Activated CD8-positive, alpha-beta memory T cell treated with anti-CD3 and anti-CD28 coated beads for 48 hours (primary cell): ENCODE data around the gene PIK3R5.
A peak's percentile ranks its signal among the peaks of the same experiment; 100 is the strongest.

Experiments
- DNase-seq, 3 experiments: peaks; one replicate each; pipeline ENCODE4 v3.0.0-alpha.2; 2020; ENCODE audit warnings: low read depth in 2 of 3, low spot score in 2 of 3

PIK3R5 gene

DNA sequence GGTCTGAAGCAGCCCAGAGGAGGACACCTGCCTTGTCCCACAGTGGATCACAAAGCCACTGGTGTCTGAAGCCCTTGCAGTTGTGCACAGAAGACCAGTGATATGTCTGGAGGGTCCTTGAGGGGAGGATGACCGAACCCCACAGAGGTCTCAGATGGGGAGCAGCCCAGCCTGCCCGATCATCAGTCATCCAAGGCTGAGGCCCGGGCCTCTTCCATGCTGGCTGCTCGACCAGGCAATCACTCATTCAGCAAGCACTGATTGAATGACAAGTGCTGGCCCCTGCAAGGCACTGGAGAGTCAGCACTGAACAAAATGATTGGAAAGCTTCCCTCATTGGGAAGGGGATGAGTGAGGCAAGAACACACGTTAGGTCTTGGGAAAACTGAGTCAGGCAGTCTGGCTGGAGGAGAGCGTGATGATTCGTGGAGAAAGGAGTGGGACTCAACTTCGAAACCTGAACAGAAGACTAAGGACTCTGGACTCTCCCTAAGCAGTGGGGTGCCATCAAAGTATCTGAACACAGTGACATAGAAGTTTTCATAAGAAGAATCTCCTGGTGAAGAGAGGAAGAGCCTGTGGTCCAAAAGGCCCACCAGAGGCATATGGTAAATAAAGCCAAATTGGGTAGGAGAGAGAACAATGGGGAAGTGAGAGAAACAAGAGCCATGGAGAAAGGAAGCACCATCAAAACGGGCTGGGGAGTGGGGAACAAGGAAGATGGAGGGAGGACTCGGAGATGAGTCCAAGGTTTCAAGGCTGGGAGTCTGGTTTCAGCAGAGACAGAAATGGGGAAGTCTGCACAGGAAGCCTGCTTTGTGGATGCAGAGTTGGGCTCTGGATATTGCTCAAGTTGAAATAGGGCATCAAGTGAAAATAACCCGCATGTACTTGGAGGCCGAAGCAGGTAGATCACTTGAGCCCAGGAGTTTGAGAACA, 10.2 kb downstream of the PIK3R5 start:
- no peak for DNase-seq

DNA sequence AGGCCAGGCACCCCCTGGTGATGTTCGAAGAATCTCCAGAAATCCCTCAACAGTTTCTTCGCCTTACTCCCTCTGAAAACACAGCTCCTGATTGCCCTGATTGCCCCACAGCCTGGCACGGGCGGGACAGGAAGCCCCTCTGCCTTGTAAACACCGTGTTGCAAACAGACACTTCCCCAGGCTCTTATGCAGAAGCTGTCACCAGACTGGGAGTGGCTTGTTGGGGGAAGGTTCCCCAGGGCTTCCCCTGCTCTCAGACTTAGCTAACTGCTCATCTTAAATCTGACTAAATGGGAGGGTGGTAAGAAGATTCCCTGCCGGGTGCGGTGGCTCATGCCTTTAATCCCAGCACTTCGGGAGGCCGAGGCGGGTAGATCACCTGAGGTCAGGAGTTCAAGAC, 11.2 kb downstream of the PIK3R5 start:
- no peak for DNase-seq

DNA sequence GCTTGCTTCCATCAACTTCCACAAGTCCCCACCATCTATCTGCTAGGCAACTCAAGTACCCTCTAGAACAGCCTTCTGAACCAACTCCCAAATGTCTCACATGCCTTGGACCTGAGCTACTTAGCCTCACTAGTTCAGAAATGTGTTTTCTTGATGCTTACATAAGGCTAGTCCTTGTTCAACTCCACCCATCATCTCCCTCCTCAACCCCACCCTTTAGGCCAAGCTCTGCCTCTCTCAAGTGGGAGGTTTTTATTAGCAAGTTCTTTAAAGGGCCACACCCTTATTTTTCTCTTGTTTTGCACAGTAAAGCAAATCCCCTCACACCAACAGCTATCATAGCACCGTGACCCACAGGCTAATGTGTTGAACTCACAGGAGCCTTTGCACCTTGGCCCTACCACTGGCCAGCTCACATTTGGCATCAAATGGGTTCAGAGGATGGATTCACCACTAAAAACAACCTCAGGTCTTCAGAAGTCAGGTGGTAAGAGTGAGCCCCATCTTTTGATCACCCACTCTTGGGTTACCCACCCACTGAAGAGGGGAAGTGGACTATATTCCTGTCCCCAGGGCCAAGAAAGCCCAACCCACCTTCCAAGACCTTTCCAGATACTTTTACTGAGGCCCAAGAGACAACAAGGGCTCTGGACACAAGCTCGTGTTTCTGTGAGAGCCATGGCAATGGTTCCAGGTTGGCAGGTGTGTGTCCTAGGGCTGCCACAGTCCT, 12.2 kb downstream of the PIK3R5 start:
- no peak for DNase-seq

DNA sequence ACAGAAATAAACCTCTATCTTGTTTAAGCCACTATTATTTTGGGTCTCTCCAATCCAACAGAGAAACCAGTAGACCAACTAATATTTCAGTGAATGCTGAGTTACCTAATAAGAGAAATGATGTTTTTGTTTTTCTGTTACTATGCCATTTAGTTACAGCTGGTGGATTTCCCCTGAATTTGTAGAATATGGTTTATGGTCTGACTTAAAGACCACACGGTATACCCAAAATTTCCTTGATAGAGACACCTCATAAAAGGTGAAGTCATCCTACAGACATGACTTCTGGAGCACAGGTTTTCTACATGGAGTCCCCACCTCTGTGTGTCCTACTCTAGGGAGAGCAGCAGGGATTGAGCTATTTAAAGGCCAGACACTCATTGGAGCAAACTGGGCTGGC, 13.3 kb downstream of the PIK3R5 start:
- no peak for DNase-seq

DNA sequence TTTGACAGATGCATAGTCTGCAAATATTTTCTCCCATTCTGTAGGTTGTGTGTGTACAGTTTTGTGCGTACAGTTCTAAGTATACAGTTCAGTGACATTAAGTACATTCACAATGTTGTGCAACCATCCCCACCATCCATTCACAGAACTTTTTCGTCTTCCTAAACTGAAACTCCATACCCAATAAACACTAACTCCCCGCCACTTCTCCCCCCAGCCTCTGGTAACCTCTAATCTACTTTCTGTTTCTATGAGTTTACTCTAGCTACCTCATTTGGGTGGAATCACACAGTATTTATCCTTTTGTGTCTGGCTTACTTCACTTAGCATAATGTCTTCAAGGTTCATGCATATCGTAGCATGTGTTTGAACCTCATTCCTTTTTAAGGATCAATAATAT, 14.3 kb downstream of the PIK3R5 start:
- no peak for DNase-seq

DNA sequence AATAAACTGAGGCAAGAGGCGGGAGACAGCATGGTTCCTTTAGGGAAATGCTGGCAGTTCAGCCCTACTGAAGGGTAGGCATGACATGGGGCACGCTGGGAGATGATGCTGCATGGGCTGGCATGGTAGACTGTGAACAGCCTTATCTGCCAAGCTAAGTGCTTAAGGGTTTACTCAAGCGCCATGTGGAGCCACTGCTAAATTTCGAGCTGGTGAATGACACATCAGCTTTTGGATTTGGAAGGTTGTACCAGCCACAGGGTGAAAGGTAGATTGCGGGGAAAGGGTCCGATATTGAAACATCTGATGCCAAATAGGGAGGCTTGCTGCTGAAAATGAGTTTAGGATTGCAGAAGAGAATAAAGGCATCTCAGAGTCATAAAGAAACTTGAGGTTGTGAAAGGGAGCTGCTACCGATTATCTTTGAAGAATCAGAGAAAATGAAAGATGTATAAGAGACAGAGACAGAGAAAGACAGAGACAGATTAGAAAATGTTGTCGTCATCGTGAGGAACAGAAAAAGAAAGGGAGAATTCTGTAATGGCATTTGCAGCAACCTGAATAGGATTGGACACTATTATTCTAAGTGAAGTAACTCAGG, 16.3 kb downstream of the PIK3R5 start:
- DNase-seq, result no peak

DNA sequence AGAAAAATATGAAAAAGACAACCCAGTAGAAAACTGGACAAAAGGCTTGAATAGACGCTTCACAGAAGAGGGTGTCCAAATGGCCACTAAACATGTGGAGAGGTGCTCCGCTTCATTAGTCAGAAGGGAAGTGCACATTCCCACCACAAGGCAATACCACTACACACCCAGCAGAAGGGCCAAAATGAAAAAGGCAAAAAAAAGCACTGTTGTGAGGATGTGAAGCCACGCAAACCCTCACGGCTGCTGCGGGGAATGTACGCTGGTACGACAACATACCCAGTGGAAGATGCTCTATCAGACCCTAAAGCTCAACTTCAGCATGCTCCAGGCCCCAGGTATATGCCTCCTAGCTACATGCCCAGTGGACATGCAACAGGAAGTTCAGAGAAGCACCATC, 17.0 kb downstream of the PIK3R5 start:
- DNase-seq, result no peak

DNA sequence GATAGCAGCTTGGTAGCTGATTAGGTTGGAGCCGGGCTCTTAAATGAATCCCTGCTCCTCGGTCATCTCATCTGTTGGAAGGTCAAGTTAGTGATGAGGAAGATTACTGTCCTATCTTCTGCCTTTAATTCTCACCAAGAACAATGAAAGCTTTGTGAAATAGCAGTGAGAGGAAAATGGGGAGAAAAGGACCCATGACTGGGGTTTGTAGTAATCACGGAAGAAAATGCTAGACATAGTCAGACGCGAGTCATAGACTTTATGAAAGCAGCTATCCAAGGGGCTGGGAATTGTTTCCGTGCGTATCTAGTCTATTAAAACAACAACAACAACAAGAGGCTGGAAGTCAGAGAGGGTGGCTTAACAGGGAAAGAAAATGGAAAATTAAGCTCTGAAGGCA, 18.3 kb downstream of the PIK3R5 start:
- no peak for DNase-seq

DNA sequence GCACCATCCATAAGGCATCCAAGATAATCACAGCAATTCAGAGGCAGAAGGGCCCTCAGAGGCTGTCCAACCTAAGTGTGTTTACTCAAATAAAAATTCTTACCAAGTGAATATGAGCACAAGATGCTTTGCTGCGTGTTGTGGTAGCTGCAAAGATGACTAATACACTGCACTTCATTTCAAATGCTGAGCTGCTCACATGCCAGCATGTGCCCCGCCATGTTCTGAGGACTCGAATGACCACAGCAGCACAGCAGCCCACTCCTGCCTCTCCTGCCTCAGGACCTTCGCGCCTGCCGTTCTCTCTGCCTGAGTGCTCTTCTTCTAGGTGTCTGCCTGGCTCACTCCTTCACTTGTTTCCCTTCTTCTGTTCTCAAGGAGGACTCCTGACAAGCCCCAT, 19.0 kb downstream of the PIK3R5 start:
- no peak for DNase-seq

DNA sequence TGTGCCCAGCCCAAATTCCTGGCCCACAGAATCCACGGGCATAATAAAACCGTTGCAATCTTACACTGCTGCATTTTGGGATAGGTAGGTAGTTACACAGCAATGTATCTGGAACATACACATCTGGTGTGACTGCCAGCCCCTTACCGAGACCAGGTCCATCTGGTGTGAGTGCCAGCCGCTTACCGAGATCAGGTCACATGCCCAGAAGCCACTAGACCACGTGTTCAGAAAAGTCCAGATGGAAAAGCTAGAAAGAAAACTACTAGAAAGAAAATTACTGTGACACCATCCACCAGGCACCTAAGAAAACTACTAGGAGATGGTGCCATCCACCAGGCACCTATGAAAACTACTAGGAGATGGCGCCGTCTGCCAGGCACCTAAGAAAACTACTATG, 19.4 kb downstream of the PIK3R5 start:
- no peak for DNase-seq

DNA sequence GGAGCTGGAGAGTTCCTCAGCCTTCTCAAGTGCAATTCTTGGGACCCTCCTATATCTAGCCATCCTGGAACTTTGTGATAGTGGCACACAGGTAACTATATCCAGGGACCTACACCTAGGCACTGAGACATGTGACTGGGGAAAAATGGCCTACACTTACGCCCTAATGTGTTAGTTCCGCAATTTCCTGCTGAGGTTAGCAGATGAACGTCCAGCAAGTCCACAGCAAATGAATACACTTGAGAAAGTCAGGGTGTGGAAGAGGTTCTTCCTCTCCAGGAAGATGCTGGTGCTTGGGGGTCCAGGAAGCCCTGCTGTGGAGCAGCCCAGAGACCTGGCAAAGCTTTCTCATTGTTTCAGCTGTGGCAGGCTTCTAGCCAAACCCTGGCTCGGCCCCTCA, 20.8 kb downstream of the PIK3R5 start:
- DNase-seq, result no peak

DNA sequence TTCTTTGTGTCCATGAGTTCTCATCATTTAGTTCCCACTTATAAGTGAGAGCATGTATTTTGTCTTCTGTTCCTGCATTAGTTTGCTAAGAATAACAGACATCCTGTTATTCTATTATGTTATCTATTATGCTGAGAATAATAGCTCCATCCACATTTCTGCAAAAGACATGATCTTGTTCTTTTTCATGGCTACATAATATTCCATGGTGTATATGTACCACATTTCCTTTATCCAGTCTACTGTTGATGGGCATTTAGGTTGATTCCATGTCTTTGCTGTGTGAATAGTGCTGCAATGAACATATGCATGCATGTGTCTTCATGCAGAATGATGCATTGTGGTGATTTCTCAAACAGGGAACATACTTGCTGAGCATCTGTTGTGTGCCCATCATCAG, 21.4 kb downstream of the PIK3R5 start:
- no peak for DNase-seq

DNA sequence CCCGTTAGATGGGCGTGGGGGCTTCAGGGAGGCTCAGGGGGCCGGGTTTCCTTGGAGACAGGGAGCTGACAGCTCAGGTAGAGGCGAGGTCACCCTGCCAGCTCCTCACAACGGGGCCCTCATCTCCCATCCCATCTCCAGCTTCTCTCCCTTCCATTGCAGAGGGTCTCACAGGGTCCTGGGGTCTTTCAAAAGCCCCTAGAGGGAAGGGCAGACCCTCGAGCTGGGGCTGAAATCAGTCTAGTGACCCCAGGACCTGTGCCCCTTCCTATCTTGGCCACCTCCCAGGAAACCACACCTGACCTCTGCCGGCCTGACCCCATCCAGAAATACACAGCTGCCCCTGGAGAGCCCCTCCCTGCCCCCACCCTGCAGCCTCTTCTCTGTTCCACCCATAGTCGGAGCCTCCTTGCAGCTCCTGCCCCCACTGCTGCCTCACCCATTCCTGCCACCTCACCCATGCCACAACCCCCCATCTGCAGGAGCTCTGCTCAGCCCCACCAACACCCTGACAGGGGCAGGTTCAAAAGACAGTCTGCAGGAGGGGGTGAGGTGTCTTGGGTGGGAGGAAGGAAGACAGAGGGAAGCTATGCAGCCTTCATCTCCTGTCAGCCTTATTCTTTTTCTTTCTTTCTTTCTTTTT, 23.4 kb downstream of the PIK3R5 start:
- DNase-seq, result no peak

DNA sequence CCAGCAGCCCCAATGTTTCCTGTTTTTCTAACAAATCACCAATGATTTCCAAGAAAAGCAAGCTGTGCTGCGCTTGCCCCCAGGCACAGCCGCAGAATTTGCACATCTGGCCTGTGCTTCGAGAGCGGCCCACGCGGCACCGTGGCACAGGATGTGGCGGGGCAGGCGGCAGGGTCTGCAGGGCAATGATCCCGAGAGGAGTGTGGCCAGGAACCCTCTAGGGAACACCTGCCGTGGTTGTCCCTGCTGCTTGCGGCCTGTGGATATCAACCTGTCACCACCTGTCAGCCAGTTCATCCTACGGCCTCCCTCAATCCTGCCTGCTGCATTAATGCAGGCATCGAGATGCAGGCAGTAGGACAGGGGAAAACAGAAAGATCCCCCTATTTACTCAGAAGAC, 24.0 kb downstream of the PIK3R5 start:
- DNase-seq, result peak in 1 of 3 experiments; percentile 56

DNA sequence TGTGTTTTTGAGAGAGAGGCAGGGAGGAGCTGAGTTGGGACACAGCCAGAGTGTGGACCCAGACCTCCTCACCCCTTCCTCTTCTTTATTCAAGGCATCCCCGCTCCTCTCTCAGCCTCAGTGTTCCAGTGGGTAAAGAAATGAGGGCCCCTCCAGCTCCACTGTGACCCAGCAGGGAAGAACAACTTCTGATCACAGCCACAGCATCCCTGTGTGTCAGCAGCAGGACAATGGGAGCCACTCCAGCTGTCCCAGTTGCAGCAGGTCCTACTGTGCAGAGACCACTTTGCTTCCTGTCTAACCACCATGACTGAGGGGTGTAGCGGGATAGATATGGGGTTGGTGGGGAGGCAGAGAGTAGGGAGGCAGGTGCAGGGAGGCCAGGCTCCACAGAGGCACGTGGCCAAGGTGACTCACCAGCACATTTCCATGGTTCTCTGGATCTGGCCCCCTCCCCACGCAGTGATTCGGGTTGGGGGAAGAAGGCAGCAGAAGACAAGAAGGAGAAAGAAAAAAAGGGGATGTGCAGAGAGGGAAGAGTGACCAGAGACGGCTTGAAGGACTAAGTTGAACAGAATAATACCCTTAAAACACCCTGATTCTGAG, 24.5 kb downstream of the PIK3R5 start:
- DNase-seq, result no peak

DNA sequence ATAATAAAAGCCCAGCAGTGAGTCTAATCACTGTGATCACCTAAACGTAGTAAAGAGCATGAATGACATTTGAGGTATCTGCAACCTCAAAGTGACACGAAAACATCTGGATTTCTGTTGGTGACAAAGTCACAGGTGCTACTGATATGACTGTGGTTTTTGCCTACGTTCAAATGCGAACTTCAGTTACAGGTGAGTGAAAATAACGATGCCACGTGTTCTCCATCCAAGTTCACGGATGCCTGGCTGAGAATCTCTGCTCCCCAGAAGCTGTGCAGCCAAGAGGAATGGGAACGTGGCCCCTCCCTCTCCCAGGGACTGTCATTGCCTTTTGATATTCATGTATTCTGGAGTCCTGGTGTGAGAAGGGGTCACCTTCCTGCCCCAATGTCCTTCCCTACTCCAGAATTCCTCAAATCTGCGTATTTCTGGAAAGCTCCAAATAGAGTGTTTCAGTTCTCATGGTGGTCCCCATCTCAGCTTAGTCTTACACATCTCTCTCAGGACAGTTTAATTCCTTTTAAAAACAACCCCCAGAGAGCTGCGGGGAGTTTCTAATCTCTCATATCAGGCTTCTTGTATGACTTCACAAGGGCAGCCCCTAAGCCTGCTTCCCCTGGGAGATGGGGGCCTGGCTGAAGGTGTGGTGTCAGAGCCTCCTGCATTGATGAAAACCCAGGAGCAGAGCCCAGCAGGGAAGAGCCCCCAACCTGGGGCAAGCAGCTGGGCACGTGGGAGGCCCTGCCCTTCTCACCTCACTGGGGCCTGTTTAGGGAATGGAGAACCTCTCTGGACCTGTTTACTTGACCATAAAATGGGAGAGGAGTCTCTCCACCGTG, 25.8 kb downstream of the PIK3R5 start:
- DNase-seq, result no peak

DNA sequence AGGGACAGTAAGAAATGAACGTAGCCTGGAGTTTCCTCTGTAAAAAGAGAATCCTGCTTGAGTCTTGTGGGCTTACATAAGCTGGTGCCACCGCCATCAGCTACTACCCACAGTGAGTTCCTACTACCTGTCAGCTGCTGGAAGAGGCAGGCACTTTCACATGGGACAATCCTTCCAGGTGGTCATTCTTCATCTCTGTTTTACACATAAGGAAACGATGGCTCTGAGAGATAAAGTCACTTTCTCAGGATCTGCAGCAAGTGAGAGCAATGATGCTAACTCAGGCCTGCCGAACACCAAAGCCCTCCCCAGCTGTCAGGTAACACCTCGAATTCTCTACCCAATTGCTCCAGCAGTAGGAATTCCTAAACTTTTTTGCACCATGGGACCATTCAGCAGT, 26.6 kb downstream of the PIK3R5 start:
- no peak for DNase-seq

DNA sequence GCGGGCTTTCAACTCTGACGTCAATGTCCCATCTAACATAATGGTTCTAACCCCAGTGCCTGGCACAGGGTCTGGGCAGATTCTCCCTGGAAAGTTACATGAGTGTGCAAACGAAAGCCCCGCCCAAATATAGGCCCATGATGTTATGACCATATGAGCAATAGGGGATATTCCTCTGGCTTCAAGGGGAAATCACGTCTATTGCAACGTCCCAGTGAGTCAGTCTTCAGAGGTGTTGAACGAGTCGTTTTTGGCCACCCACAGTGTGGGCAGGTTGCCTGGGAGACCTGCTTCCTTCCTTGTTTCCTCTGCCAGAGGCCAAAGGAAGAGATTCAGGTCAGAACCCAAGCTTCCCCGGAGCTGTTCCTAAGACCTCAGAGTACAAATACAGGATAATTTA, 30.3 kb downstream of the PIK3R5 start:
- DNase-seq, result peak in 1 of 3 experiments; percentile 58

DNA sequence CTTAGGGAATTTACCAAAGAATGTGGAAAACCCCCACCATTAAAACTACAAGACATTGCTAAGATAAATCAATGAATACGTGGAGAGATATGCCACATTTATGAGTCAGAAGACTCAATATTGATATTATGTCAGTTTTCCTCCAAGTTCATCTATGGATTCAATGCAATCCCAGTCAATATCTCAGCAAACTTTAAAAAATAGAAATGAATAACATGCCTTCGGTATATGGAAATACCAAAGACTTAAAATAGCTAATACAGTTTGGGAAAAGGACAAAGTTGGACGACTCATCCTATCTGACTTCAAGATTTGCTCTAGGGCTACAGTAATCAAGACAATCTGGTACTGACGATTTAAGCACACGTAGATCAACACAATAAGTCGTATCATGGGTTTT, 31.2 kb downstream of the PIK3R5 start:
- DNase-seq, result no peak

DNA sequence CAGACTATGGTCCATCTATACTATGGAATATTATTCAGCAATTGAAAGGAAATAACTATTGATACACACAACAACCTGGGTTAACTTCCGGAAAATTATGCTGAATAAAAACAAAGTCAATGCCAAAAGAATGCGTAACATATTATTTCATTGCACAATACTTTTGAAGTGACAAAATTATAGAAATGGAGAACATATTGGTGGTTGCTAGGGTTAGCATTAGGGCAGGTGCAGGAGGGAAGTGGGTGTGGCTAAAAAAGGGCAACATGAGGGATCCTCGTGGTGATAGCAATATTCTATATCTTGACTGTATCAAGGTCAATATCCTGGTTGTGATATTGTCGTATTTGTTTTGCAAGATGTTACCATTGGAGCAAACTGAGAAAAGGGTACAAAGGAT, 34.9 kb downstream of the PIK3R5 start:
- DNase-seq, result no peak
